A673 (cell line): ENCODE results near the gene CANX.

ENCODE experiments used
- CTCF ChIP-seq: fragments of 300-800, 200-600 bp; sonication (generic); conservative IDR thresholded peaks from 2 replicates; pipeline ENCODE4 v1.5.1; 2017; ENCODE audit warnings: low read depth, mild to moderate bottlenecking, antibody characterized with exemption, low read length, moderate library complexity, mixed read lengths
- EZH2 ChIP-seq: fragments of 200-600 bp; sonication (generic); IDR thresholded peaks from 2 replicates; pipeline ENCODE4 v1.6.1; 2017; ENCODE audit warnings: borderline replicate concordance, low read depth, mild to moderate bottlenecking, mixed read lengths, antibody characterized with exemption, low read length; ENCODE audit not compliant: poor library complexity, severe bottlenecking

DNA sequence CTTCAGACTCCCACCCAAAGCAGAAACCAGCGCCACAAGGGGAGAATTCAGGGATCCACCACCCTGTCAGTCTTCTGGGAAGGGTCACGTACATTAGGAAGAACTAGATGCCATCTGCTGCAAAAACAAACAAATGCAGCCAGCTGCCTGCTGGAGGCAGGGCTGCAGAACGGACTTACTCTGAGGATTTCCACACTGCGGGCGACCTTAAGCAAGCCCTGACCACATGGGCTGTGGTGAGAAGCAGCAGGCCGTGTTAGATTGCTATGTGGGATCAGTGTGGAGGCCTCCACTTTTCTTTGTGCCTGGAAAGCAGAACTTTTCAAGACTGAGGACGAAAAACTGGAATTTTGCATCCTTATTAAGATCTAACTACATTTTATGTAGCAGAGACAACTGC lies 81.6 kb downstream of the CANX start:
- TF ChIP-seq EZH2, result no peak
- TF ChIP-seq CTCF, result no peak
